Activated CD4-positive, alpha-beta T cell treated with anti-CD3 and anti-CD28 coated beads for 1 hour (primary cell): ENCODE results near the gene EXOC8.

Experiments
- DNase-seq: peaks from one replicate; pipeline ENCODE4 v3.0.0-alpha.2; 2020

EXOC8 gene

GRCh38 chr1:231315887-231316286 lies 21.8 kb downstream of the EXOC8 start:
- DNase-seq: no peak

GRCh38 chr1:231313661-231314060 lies 24.0 kb downstream of the EXOC8 start:
- no peak for DNase-seq

GRCh38 chr1:231312432-231312788 lies 25.2 kb downstream of the EXOC8 start:
- DNase-seq: no peak

GRCh38 chr1:231311720-231312431 lies 25.8 kb downstream of the EXOC8 start:
- DNase-seq: no peak

- no peak for DNase-seq
These were observed 27.2 kb downstream of the EXOC8 start for GRCh38 chr1:231310391-231310934.

GRCh38 chr1:231301990-231302389 lies 35.7 kb downstream of the EXOC8 start:
- no peak for DNase-seq

- DNase-seq: no peak
These were observed 41.7 kb downstream of the EXOC8 start for GRCh38 chr1:231295938-231296337.

- DNase-seq: no peak
These were observed 51.0 kb downstream of the EXOC8 start for GRCh38 chr1:231286603-231287002.

GRCh38 chr1:231284441-231284840 lies 53.2 kb downstream of the EXOC8 start:
- no peak for DNase-seq
